WTC11 (cell line): Measurements from ENCODE around the gene VARS2. TPM values are rescaled to one million over a fixed set of nuclear protein-coding genes. Genes with fewer than 3 reads are reported as not detected.
"Not testable (repeated sequence)": the region's sequence is repeated elsewhere in the genome, so short reads cannot be mapped to it uniquely, and the experiment has no call there.

ENCODE experiments used
- ATAC-seq: fragments of 200-7000 bp; cut with Tn5 transposase; 2 replicates; pipeline ENCODE4 v1.10.0; 2021; ENCODE audit warnings: mild to moderate bottlenecking, moderate library complexity
- CTCF ChIA-PET: fragments of 300-600 bp; sonication (Branson Sonifier 250); formaldehyde crosslinking; loops from one replicate; lab custom pipeline; 2021; ENCODE audit warnings: antibody characterized with exemption; lab: Charles Lee
- POLR2A ChIA-PET: fragments of 350-600 bp; sonication (Branson Sonifier 250); formaldehyde crosslinking; loops from one replicate; lab custom pipeline; 2021; ENCODE audit warnings: antibody characterized with exemption; lab: Charles Lee
- DNase-seq: peaks from one replicate; pipeline ENCODE4 v3.0.0; 2021; ENCODE audit warnings: low spot score
- H3K27ac Mint-ChIP-seq: 2 replicates; pipeline ENCODE4 v1.8.0; 2021; ENCODE audit warnings: mixed read lengths
- H3K27me3 Mint-ChIP-seq: 2 replicates; pipeline ENCODE4 v1.8.0; 2021; ENCODE audit warnings: low read depth, mild to moderate bottlenecking, moderate library complexity, mixed read lengths
- H3K36me3 Mint-ChIP-seq: 2 replicates; pipeline ENCODE4 v1.8.0; 2021; ENCODE audit warnings: mixed read lengths
- H3K4me1 Mint-ChIP-seq: 2 replicates; pipeline ENCODE4 v1.8.0; 2022; ENCODE audit warnings: mixed read lengths
- H3K4me3 Mint-ChIP-seq: 2 replicates; pipeline ENCODE4 v1.8.0; 2021; ENCODE audit warnings: mild to moderate bottlenecking, moderate library complexity, mixed read lengths
- H3K9me3 Mint-ChIP-seq: 2 replicates; pipeline ENCODE4 v1.8.0; 2021; ENCODE audit warnings: mixed read lengths
- CTCF ChIP-seq: fragments of 200-600 bp; IDR thresholded peaks from 2 replicates; pipeline ENCODE4 v1.8.0; 2022; ENCODE audit warnings: antibody characterized with exemption
- ESRRA ChIP-seq: sonication (generic); formaldehyde crosslinking; IDR thresholded peaks from 2 replicates; pipeline ENCODE4 v1.8.1; 2022; ENCODE audit warnings: mild to moderate bottlenecking, missing genetic modification reagents, borderline replicate concordance
- FOXK1 ChIP-seq: sonication (generic); formaldehyde crosslinking; IDR thresholded peaks from 2 replicates; pipeline ENCODE4 v1.8.0; 2022; ENCODE audit warnings: mild to moderate bottlenecking, moderate library complexity, missing genetic modification reagents
- FOXP4 ChIP-seq: sonication (generic); formaldehyde crosslinking; IDR thresholded peaks from 2 replicates; pipeline ENCODE4 v1.8.0; 2022; ENCODE audit warnings: mild to moderate bottlenecking, missing genetic modification reagents
- HMGXB4 ChIP-seq: sonication (generic); formaldehyde crosslinking; IDR thresholded peaks from 2 replicates; pipeline ENCODE4 v1.8.1; 2023; ENCODE audit warnings: mild to moderate bottlenecking, moderate library complexity, missing genetic modification reagents
- IRF1 ChIP-seq: sonication (generic); formaldehyde crosslinking; IDR thresholded peaks from 2 replicates; pipeline ENCODE4 v1.8.0; 2023; ENCODE audit warnings: missing genetic modification reagents
- JUN ChIP-seq: sonication (generic); formaldehyde crosslinking; IDR thresholded peaks from 2 replicates; pipeline ENCODE4 v1.8.0; 2023; ENCODE audit warnings: mild to moderate bottlenecking, missing genetic modification reagents
- KAT7 ChIP-seq: sonication (generic); formaldehyde crosslinking; IDR thresholded peaks from 2 replicates; pipeline ENCODE4 v1.8.1; 2023; ENCODE audit warnings: missing genetic modification reagents, mild to moderate bottlenecking, borderline replicate concordance
- NR1H2 ChIP-seq: sonication (generic); formaldehyde crosslinking; IDR thresholded peaks from 2 replicates; pipeline ENCODE4 v1.9.0; 2021; ENCODE audit warnings: mild to moderate bottlenecking, moderate library complexity, missing genetic modification reagents
- PRDM15 ChIP-seq: sonication (generic); formaldehyde crosslinking; IDR thresholded peaks from 2 replicates; pipeline ENCODE4 v1.8.0; 2022; ENCODE audit warnings: missing genetic modification reagents
- PREB ChIP-seq: sonication (generic); formaldehyde crosslinking; IDR thresholded peaks from 2 replicates; pipeline ENCODE4 v1.8.1; 2022; ENCODE audit warnings: mild to moderate bottlenecking, missing genetic modification reagents, moderate library complexity, borderline replicate concordance
- RORB ChIP-seq: fragments of 250-450 bp; sonication (Bioruptor Pico); IDR thresholded peaks from 2 replicates; pipeline ENCODE4 v1.9.0; 2021; ENCODE audit warnings: mild to moderate bottlenecking
- SMAD3 ChIP-seq: sonication (generic); formaldehyde crosslinking; IDR thresholded peaks from 2 replicates; pipeline ENCODE4 v1.8.0; 2022; ENCODE audit warnings: missing genetic modification reagents, mild to moderate bottlenecking, borderline replicate concordance
- SOX15 ChIP-seq: fragments of 250-450 bp; sonication (Bioruptor Pico); IDR thresholded peaks from 2 replicates; pipeline ENCODE4 v1.9.0; 2021; ENCODE audit warnings: mild to moderate bottlenecking
- TEAD1 ChIP-seq: sonication (generic); formaldehyde crosslinking; IDR thresholded peaks from 2 replicates; pipeline ENCODE4 v1.8.0; 2022; ENCODE audit warnings: mild to moderate bottlenecking, missing genetic modification reagents
- USF2 ChIP-seq: sonication (generic); formaldehyde crosslinking; IDR thresholded peaks from 2 replicates; pipeline ENCODE4 v1.8.1; 2023; ENCODE audit warnings: mild to moderate bottlenecking, missing genetic modification reagents, moderate library complexity
- ZMAT4 ChIP-seq: fragments of 250-450 bp; sonication (Bioruptor Pico); IDR thresholded peaks from 2 replicates; pipeline ENCODE4 v1.9.0; 2021; ENCODE audit warnings: mild to moderate bottlenecking
- ZNF121 ChIP-seq: sonication (generic); formaldehyde crosslinking; IDR thresholded peaks from 2 replicates; pipeline ENCODE4 v1.8.0; 2023; ENCODE audit warnings: missing genetic modification reagents
- ZSCAN18 ChIP-seq: fragments of 250-450 bp; sonication (Bioruptor Pico); IDR thresholded peaks from 2 replicates; pipeline ENCODE4 v2.1.2; 2022; ENCODE audit warnings: mild to moderate bottlenecking, moderate library complexity
- total RNA-seq: library from RNA; stranded (reverse); gene quantifications from 3 replicates; pipeline ENCODE4 v1.2.3, GENCODE V29; 2021

VARS2 gene
- total RNA-seq, 1 experiment from 2014 or later = 65.6 TPM

- TF ChIP-seq PREB (CRISPR knock-in tag) (no peak), ZSCAN18 (CRISPR knock-in tag) (no peak), FOXP4 (no peak)
- TF ChIP-seq, all 79 proteins: peak for 0
Measured at GRCh38 chr6:30966154-30966553, 52.1 kb downstream of the VARS2 start (continued).

- CTCF ChIA-PET = interaction anchor here (0.6 to 1.0 kb wide), 2 partner anchors 75 to 749 kb away, joined by 3 read pairs; no protein-coding TSS in a partner anchor
- H3K27ac Mint-ChIP-seq = not testable (repeated sequence)
Measured at GRCh38 chr6:30969171-30969570, 55.1 kb downstream of the VARS2 start.

GRCh38 chr6:30970946-30971345 lies 56.9 kb downstream of the VARS2 start:
- H3K27me3 Mint-ChIP-seq = peaks cover 3% of the 10 kb centered on the region; the same call in 1 of the 2 replicates
- H3K4me3 Mint-ChIP-seq = no peak overlapping the region
- H3K36me3 Mint-ChIP-seq = no peaks in the 10 kb centered on the region
- DNase-seq = no peak
- peaks cover 19% of the 10 kb centered on the region for H3K4me1 Mint-ChIP-seq
- H3K27ac Mint-ChIP-seq = no peak overlapping the region
- POLR2A ChIA-PET = no interaction called here
- no peak for ATAC-seq
- TF ChIP-seq CTCF = no peak
- TF ChIP-seq TEAD1 (CRISPR knock-in tag) = no peak
- no peak for TF ChIP-seq RORB
- no peak for TF ChIP-seq FOXK1 (CRISPR knock-in tag)
- no peak for TF ChIP-seq USF2 (CRISPR knock-in tag)
- no peak for TF ChIP-seq ESRRA (CRISPR knock-in tag)
- TF ChIP-seq ZNF121 (CRISPR knock-in tag) = no peak
- TF ChIP-seq IRF1 (CRISPR knock-in tag) = no peak
- TF ChIP-seq NR1H2 (CRISPR knock-in tag) = no peak
- TF ChIP-seq SOX15 (CRISPR knock-in tag) = no peak
- no peak for TF ChIP-seq JUN (CRISPR knock-in tag)
- no peak for TF ChIP-seq ZMAT4
- no peak for TF ChIP-seq HMGXB4 (CRISPR knock-in tag)
- no peak for TF ChIP-seq KAT7 (CRISPR knock-in tag)
- no peak for TF ChIP-seq PRDM15 (CRISPR knock-in tag)
- no peak for TF ChIP-seq SMAD3 (CRISPR knock-in tag)
- TF ChIP-seq, all 79 proteins: peak for 0
- peaks cover 10% of the 10 kb centered on the region for H3K9me3 Mint-ChIP-seq
- CTCF ChIA-PET = no interaction called here

More at GRCh38 chr6:30969171-30969570, 55.1 kb downstream of the VARS2 start:
- POLR2A ChIA-PET, H3K27me3 Mint-ChIP-seq, H3K36me3 Mint-ChIP-seq, DNase-seq, H3K4me3 Mint-ChIP-seq, ATAC-seq: not testable (repeated sequence)
- H3K4me1 Mint-ChIP-seq = peaks cover 12% of the 10 kb centered on the region
- peaks cover 27% of the 10 kb centered on the region for H3K9me3 Mint-ChIP-seq
